Subcutaneous adipose tissue (tissue), 4 donors: ENCODE data around the gene SHISAL1. TPM values are rescaled to one million over a fixed set of nuclear protein-coding genes. Genes with fewer than 3 reads are reported as not detected.

ENCODE experiments used
- total RNA-seq, 4 donors: library from RNA; depleted of rRNA; stranded (reverse); fragments of >200 nt; gene quantifications; one replicate each; pipeline ENCODE4 v1.1.0, GENCODE V29; 2016
- TF ChIP-seq, protein P1 (sequence below): fragments of 450-650 bp; IDR thresholded peaks from one replicate; pipeline ENCODE4 v1.5.1; 2016; ENCODE audit warnings: low read depth, mild to moderate bottlenecking, control low read depth, antibody characterized with exemption, moderate library complexity

The SHISAL1 gene
- total RNA-seq, 4 donors from 2014 or later: 0.34 to 0.49 (median 0.44) TPM; not detected in 1

- TF ChIP-seq, protein P1, sequence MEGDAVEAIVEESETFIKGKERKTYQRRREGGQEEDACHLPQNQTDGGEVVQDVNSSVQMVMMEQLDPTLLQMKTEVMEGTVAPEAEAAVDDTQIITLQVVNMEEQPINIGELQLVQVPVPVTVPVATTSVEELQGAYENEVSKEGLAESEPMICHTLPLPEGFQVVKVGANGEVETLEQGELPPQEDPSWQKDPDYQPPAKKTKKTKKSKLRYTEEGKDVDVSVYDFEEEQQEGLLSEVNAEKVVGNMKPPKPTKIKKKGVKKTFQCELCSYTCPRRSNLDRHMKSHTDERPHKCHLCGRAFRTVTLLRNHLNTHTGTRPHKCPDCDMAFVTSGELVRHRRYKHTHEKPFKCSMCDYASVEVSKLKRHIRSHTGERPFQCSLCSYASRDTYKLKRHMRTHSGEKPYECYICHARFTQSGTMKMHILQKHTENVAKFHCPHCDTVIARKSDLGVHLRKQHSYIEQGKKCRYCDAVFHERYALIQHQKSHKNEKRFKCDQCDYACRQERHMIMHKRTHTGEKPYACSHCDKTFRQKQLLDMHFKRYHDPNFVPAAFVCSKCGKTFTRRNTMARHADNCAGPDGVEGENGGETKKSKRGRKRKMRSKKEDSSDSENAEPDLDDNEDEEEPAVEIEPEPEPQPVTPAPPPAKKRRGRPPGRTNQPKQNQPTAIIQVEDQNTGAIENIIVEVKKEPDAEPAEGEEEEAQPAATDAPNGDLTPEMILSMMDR: no peak
Measured at GRCh38 chr22:44266796-44267760, 45.7 kb downstream of the SHISAL1 start.

DNA sequence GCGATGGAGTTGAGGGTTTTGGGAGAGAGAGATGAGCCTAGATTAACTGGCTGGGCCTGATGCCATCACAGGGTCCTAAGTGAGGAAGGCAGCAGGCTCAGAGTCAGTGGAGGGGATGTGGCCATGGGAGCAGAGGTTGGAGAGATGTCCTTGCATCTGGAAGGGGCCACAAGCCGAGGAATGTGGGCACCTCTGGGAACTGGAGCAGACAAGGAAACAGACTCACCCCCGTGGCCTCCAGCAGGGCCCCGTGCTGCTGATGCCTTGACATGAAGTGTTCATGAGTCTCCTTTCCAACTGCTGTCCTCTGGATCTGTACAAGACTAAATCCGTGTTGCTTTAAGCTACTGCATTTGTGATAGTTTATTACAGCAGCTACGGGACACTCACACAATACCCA lies 49.2 kb downstream of the SHISAL1 start:
- TF ChIP-seq, protein P1: no peak

- TF ChIP-seq, protein P1: no peak
Measured at GRCh38 chr22:44261861-44262595, 50.7 kb downstream of the SHISAL1 start.

- TF ChIP-seq, protein P1: no peak
Measured at GRCh38 chr22:44261164-44261860, 51.4 kb downstream of the SHISAL1 start.

- TF ChIP-seq, protein P1: no peak
Measured at GRCh38 chr22:44260216-44261035, 52.3 kb downstream of the SHISAL1 start.

DNA sequence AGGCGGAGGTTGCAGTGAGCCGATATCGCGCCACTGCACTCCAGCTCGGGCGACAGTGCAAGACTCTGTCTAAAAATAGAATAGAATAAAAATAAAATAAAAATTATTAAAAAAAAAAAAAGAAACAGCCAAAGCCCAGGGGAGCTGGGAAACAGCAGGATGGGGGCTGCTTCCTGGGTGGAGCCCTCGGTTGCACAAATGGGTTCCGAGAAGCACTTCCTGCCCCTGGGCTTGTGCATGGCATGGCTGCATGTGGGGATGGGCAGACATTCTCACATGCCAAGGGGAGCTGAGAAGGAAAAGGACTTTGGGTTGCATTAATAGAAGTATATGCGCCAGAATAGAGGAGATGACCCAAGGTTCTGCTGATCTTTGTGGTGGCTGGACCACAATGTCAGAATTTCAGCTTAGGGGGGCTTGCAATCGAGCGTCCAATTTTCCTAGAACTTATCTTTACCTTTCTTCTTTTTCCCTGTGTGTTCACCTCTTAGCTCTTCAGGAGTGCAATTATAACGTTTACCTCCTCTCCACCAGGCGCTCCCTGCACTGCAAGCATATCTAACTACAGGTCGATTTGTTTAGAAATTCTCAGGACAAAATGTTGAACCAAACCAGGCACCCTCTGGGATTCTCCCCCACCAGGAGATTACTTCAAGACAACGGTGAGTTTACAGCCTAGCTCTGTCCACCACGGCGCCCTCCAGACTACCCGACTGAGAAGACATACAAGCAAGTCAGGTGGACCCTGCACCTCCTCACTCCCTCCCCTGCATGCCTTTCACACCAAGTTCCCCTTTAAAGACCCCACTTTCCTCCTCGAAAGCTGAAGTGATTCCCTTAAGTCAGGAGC lies 53.2 kb downstream of the SHISAL1 start:
- TF ChIP-seq, protein P1: no peak
